H1 (cell line): ENCODE results near the gene DIPK1B. TPM values are rescaled to one million over a fixed set of nuclear protein-coding genes. Genes with fewer than 3 reads are reported as not detected.

ENCODE experiments used
- CTCF ChIA-PET: fragments of 300-600 bp; sonication (Branson Sonifier 250); formaldehyde crosslinking; loops from one replicate; lab custom pipeline; 2021; ENCODE audit not compliant: partially characterized antibody; lab: Charles Lee
- POLR2A ChIA-PET: fragments of 300-600 bp; sonication (Branson Sonifier 250); formaldehyde crosslinking; loops from one replicate; lab custom pipeline; 2021; ENCODE audit warnings: inconsistent platforms; ENCODE audit not compliant: partially characterized antibody; lab: Charles Lee
- DNase-seq, 2 experiments: peaks; one replicate each; pipeline versions ENCODE4 v3.0.0 to v3.0.0-alpha.2; 2010 to 2022; ENCODE audit warnings: low spot score in 2 of 2, low read depth in 1 of 2, mixed read lengths in 1 of 2
- FAIRE-seq: peaks from 2 replicates; lab custom pipeline; 2011; peaks lifted over from hg19 to GRCh38; lab: Jason Lieb, UNC
- H2AFZ ChIP-seq: 2 replicates; pipeline ENCODE4 v1.8.1; 2012; ENCODE audit warnings: low read length, inconsistent platforms
- H2AK5ac ChIP-seq: 2 replicates; pipeline ENCODE4 v1.6.1; 2013; ENCODE audit warnings: low read depth, low read length
- H2BK120ac ChIP-seq: replicated peaks from 2 replicates; pipeline ENCODE3; 2013; ENCODE audit warnings: low read depth, low read length, inconsistent platforms
- H2BK12ac ChIP-seq: 2 replicates; pipeline ENCODE4 v1.6.1; 2013; ENCODE audit warnings: low read depth, low read length
- H2BK15ac ChIP-seq: 2 replicates; pipeline ENCODE4 v1.6.1; 2013; ENCODE audit warnings: low read length
- H2BK20ac ChIP-seq: 2 replicates; pipeline ENCODE4 v1.6.1; 2013; ENCODE audit warnings: low read length
- H2BK5ac ChIP-seq: 2 replicates; pipeline ENCODE4 v1.6.1; 2013; ENCODE audit warnings: low read depth, low read length
- H3K14ac ChIP-seq: 2 replicates; pipeline ENCODE4 v1.6.1; 2013; ENCODE audit warnings: inconsistent platforms; ENCODE audit not compliant: insufficient read length
- H3K18ac ChIP-seq: 2 replicates; pipeline ENCODE4 v1.6.1; 2013; ENCODE audit warnings: low read length; ENCODE audit errors: extremely low read depth
- H3K23ac ChIP-seq: 2 replicates; pipeline ENCODE4 v1.6.1; 2013; ENCODE audit warnings: inconsistent platforms; ENCODE audit not compliant: insufficient read length
- H3K23me2 ChIP-seq: 2 replicates; pipeline ENCODE4 v1.6.1; 2013; ENCODE audit warnings: low read depth, low read length
- H3K27ac ChIP-seq: 2 replicates; pipeline ENCODE4 v1.6.1; 2011; ENCODE audit warnings: low read depth, low read length, inconsistent platforms
- H3K27me3 ChIP-seq, 4 experiments: replicated peaks in 1 of 4; 1 replicate in 1 of 4; 2 replicates in 3 of 4; pipeline versions ENCODE4 v1.6.1 to v1.8.1; 2011 to 2013; ENCODE audit warnings: low read length in 3 of 4, mild to moderate bottlenecking in 3 of 4, inconsistent platforms in 2 of 4, mixed read lengths in 2 of 4, moderate library complexity in 1 of 4; ENCODE audit not compliant: control insufficient read depth in 3 of 4, insufficient read depth in 3 of 4; ENCODE audit errors: extremely low read depth in 1 of 4
- H3K36me3 ChIP-seq, 4 experiments: 2 replicates each; pipeline versions ENCODE4 v1.6.1 to v1.8.1; 2011 to 2013; ENCODE audit warnings: mild to moderate bottlenecking in 4 of 4, low read length in 3 of 4, moderate library complexity in 2 of 4, control low read depth in 1 of 4, inconsistent platforms in 1 of 4; ENCODE audit not compliant: insufficient read depth in 4 of 4, control insufficient read depth in 2 of 4
- H3K4ac ChIP-seq: replicated peaks from 2 replicates; pipeline ENCODE3; 2013; ENCODE audit warnings: low read length, low read depth, mixed read lengths, inconsistent platforms; ENCODE audit not compliant: insufficient read length
- H3K4me1 ChIP-seq, 4 experiments: replicated peaks in 1 of 4; 1 replicate in 1 of 4; 2 replicates in 3 of 4; pipeline versions ENCODE4 v1.6.1 to v1.8.1; 2011 to 2013; ENCODE audit warnings: low read length in 3 of 4, inconsistent platforms in 2 of 4, mixed read lengths in 1 of 4; ENCODE audit not compliant: insufficient read depth in 4 of 4, control insufficient read depth in 3 of 4
- H3K4me2 ChIP-seq, 2 experiments: 2 replicates each; pipeline versions ENCODE4 v1.6.1 to v1.8.1; 2011 to 2013; ENCODE audit warnings: low read depth in 2 of 2, low read length in 2 of 2, control low read depth in 1 of 2, inconsistent platforms in 1 of 2, mild to moderate bottlenecking in 1 of 2; ENCODE audit not compliant: insufficient read depth in 1 of 2
- H3K4me3 ChIP-seq, 4 experiments: fragments of 200-600, 300-600 bp in 1 of 4; sonication (generic), shearing (Covaris generic), sonication (Bioruptor Twin) in 1 of 4; 2 replicates each; pipeline versions ENCODE4 v1.5.1 to v1.8.1; 2011 to 2016; ENCODE audit warnings: low read length in 4 of 4, low read depth in 3 of 4, control low read depth in 2 of 4, inconsistent platforms in 2 of 4, mild to moderate bottlenecking in 2 of 4, mixed read lengths in 1 of 4, moderate library complexity in 1 of 4; ENCODE audit not compliant: insufficient read depth in 2 of 4; ENCODE audit errors: extremely low read depth in 1 of 4
- H3K56ac ChIP-seq: replicated peaks from 2 replicates; pipeline ENCODE3; 2013; ENCODE audit warnings: low read depth, mild to moderate bottlenecking, mixed read lengths, low read length, inconsistent platforms; ENCODE audit not compliant: insufficient read length
- H3K79me1 ChIP-seq: 2 replicates; pipeline ENCODE4 v1.6.1; 2013; ENCODE audit warnings: low read depth, low read length, control low read depth
- H3K79me2 ChIP-seq, 2 experiments: 2 replicates each; pipeline versions ENCODE4 v1.6.1 to v1.8.1; 2012 to 2013; ENCODE audit warnings: low read length in 2 of 2, mild to moderate bottlenecking in 2 of 2, inconsistent platforms in 1 of 2; ENCODE audit not compliant: insufficient read depth in 2 of 2, control insufficient read depth in 1 of 2
- H3K9ac ChIP-seq, 4 experiments: replicated peaks in 1 of 4; 1 replicate in 1 of 4; 2 replicates in 3 of 4; pipeline versions ENCODE4 v1.6.1 to v1.8.1; 2011 to 2013; ENCODE audit warnings: low read depth in 3 of 4, low read length in 3 of 4, control low read depth in 2 of 4, mild to moderate bottlenecking in 2 of 4, moderate library complexity in 2 of 4, inconsistent platforms in 1 of 4; ENCODE audit errors: extremely low read depth in 1 of 4
- H3K9me3 ChIP-seq, 2 experiments: 2 replicates each; pipeline versions ENCODE4 v1.6.1 to v1.8.1; 2012 to 2013; ENCODE audit warnings: mild to moderate bottlenecking in 2 of 2, moderate library complexity in 2 of 2, control low read depth in 1 of 2, inconsistent platforms in 1 of 2, low read depth in 1 of 2, low read length in 1 of 2, mixed read lengths in 1 of 2; ENCODE audit not compliant: insufficient read depth in 2 of 2
- H4K20me1 ChIP-seq, 2 experiments: replicated peaks in 1 of 2; 2 replicates each; pipeline versions ENCODE3 to v1.8.1; 2011 to 2013; ENCODE audit warnings: inconsistent platforms in 2 of 2, low read length in 2 of 2, mild to moderate bottlenecking in 1 of 2; ENCODE audit not compliant: insufficient read depth in 2 of 2, control insufficient read depth in 1 of 2
- H4K5ac ChIP-seq: 2 replicates; pipeline ENCODE4 v1.6.1; 2013; ENCODE audit warnings: low read length, low read depth, mixed read lengths, inconsistent platforms; ENCODE audit not compliant: insufficient read length
- H4K8ac ChIP-seq: 2 replicates; pipeline ENCODE4 v1.8.0; 2013; ENCODE audit warnings: mild to moderate bottlenecking, moderate library complexity, low read length, inconsistent platforms; ENCODE audit not compliant: insufficient read depth; ENCODE audit errors: extremely low read depth
- H4K91ac ChIP-seq: replicated peaks from 2 replicates; pipeline ENCODE3; 2013; ENCODE audit warnings: low read length, mixed read lengths, inconsistent platforms; ENCODE audit not compliant: insufficient read length
- BRCA1 ChIP-seq: IDR thresholded peaks from 2 replicates; pipeline ENCODE4 v1.6.1; 2012; ENCODE audit warnings: low read depth, low read length, improper control_type of control experiment
- GABPA ChIP-seq: IDR thresholded peaks from 2 replicates; pipeline ENCODE4 v1.6.1; 2011; ENCODE audit warnings: mild to moderate bottlenecking, low read length, moderate library complexity, borderline replicate concordance; ENCODE audit not compliant: insufficient read depth
- RAD21 ChIP-seq, 2 experiments: IDR thresholded peaks in 1 of 2; conservative IDR thresholded peaks in 1 of 2; 2 replicates each; pipeline ENCODE4 v1.6.1; 2011; ENCODE audit warnings: low read depth in 2 of 2, low read length in 2 of 2, improper control_type of control experiment in 1 of 2, inconsistent platforms in 1 of 2, mild to moderate bottlenecking in 1 of 2, moderate library complexity in 1 of 2
- RBBP5 ChIP-seq: IDR thresholded peaks from 2 replicates; pipeline ENCODE4 v1.7.1; 2012; ENCODE audit warnings: low read depth, mild to moderate bottlenecking, inconsistent platforms, low read length, moderate library complexity, borderline replicate concordance
- WGBS, 2 experiments: shearing (Covaris generic) in 1 of 2; methylation state at CpG; one replicate each; pipeline versions ENCODE4 v1.1.6 to v1.1.7; 2013 to 2015; ENCODE audit warnings: low lambda C conversion rate in 2 of 2, mixed read lengths in 2 of 2, inconsistent platforms in 1 of 2, low coverage in 1 of 2, missing lambda C conversion rate in 1 of 2; ENCODE audit not compliant: insufficient replicate concordance in 2 of 2, insufficient coverage in 1 of 2, insufficient read length in 1 of 2; ENCODE audit errors: extremely low coverage in 1 of 2, missing lambda C conversion rate in 1 of 2; 5-methylcytosine and 5-hydroxymethylcytosine counted together
- polyA plus RNA-seq, 7 experiments: library from polyadenylated mRNA; depleted of rRNA in 3 of 7; stranded (reverse) in 5 of 7; unstranded in 2 of 7; fragments of >200 nt in 5 of 7; fragments of 200-250 nt in 2 of 7; gene quantifications; 1 replicate in 5 of 7; 2 replicates in 1 of 7; 4 replicates in 1 of 7; pipeline versions ENCODE4 v1.2.1 to v1.2.3, GENCODE V29; 2011 to 2013; ENCODE audit warnings: missing spikeins in 2 of 7, mixed read lengths in 2 of 7
- total RNA-seq: library from RNA; stranded (reverse); fragmentation: NEBNext Ultra II Directional; extraction: Animal tissue kit (Norgen Biotek cat#: 25700); gene quantifications from 2 replicates; pipeline ENCODE4 v1.2.1, GENCODE V29; 2021

The DIPK1B gene
- total and polyA plus RNA-seq, 2 of the 8 experiments (the other 6 are each of a cell fraction or from before 2014, with no cell fraction given): 32.3 to 64.8 TPM

GRCh38 chr9:136678034-136678433 is 34.3 kb upstream of the DIPK1B start:
- Histone ChIP-seq H2BK12ac (no peak overlapping the region), H2BK20ac (no peak overlapping the region), H3K36me3 (no peaks in the 10 kb centered on the region; a peak in 2 of 8 replicates), H4K20me1 (no peaks in the 10 kb centered on the region), H3K27ac (no peak overlapping the region), H3K4ac (no peak overlapping the region), H3K56ac (no peak overlapping the region), H3K9ac (no peak overlapping the region), H3K9me3 (no peaks in the 10 kb centered on the region), H2BK15ac (no peak overlapping the region), H3K79me1 (no peaks in the 10 kb centered on the region), H3K14ac (no peak overlapping the region), H2BK120ac (no peak overlapping the region), H3K4me1 (peaks cover 0 to 8% (median 3%) of the 10 kb centered on the region in 4 experiments; a peak in 4 of 7 replicates)
- CTCF ChIA-PET: interaction anchor here (3.9 kb wide), 1 partner anchor 16 kb away, joined by 18 read pairs; no protein-coding TSS in a partner anchor
- no peak for FAIRE-seq
- TF ChIP-seq GABPA (no peak), BRCA1 (no peak), RAD21 (IDR thresholded peaks at IDR 0.05 in 1 of 2, conservative IDR thresholded peaks at IDR 0.05 in 1 of 2; ENCODE audit: low read depth in 2 of 2, low read length in 2 of 2) (no peak), RBBP5 (no peak)
- TF ChIP-seq, all 59 proteins: peak for 0
- Histone ChIP-seq H2AFZ (no peak overlapping the region), H3K18ac (no peak overlapping the region), H3K23me2 (no peaks in the 10 kb centered on the region), H4K8ac (no peak overlapping the region), H2AK5ac (no peak overlapping the region), H4K5ac (no peak overlapping the region), H4K91ac (no peak overlapping the region), H3K79me2 (no peaks in the 10 kb centered on the region), H3K23ac (no peak overlapping the region), H2BK5ac (no peak overlapping the region), H3K4me2 (no peak overlapping the region), H3K4me3 (no peak overlapping the region), H3K27me3 (no peaks in the 10 kb centered on the region)
- no peak for DNase-seq
- 88% methylated on average over 10 of the region's 15 CpGs; no CpG with 5 or more reads in 1 of the 2 experiments for WGBS, 2 experiments
- POLR2A ChIA-PET: no interaction called here
